Panc1 (cell line): ENCODE measurements around the gene SCRG1. TPM values are rescaled to one million over a fixed set of nuclear protein-coding genes. Genes with fewer than 3 reads are reported as not detected.

Experiments used
- ATAC-seq: fragments of 200-7000 bp; cut with Tn5 transposase; 2 replicates; pipeline ENCODE4 v1.9.1; 2020; ENCODE audit warnings: mild to moderate bottlenecking, moderate library complexity
- BruUV-seq: library from RNA; stranded (reverse); fragments of 400-500 nt; replicated peaks from 2 replicates; lab custom pipeline; 2021; lab: Mats Ljungman, UMichigan
- CTCF ChIA-PET: fragments of 300-600 bp; sonication (Branson Sonifier 250); formaldehyde crosslinking; loops from one replicate; lab custom pipeline; 2022; ENCODE audit warnings: antibody characterized with exemption; lab: Charles Lee
- POLR2A ChIA-PET: fragments of 300-600 bp; sonication (Branson Sonifier 250); formaldehyde crosslinking; loops from one replicate; lab custom pipeline; 2022; ENCODE audit warnings: antibody characterized with exemption; lab: Charles Lee
- DNase-seq: peaks from one replicate; pipeline ENCODE4 v3.0.0-alpha.2; 2010; ENCODE audit warnings: low read depth, low spot score
- H3K27ac ChIP-seq: 2 replicates; pipeline ENCODE4 v1.5.1; 2011; ENCODE audit warnings: mild to moderate bottlenecking, low read length, inconsistent platforms
- H3K27me3 ChIP-seq: fragments of 200-500 bp; sonication (Bioruptor generic); 2 replicates; pipeline ENCODE4 v1.6.0; 2014; ENCODE audit warnings: low read length, inconsistent platforms; ENCODE audit not compliant: control insufficient read depth, insufficient read depth
- H3K36me3 ChIP-seq: fragments of 200-500 bp; sonication (Bioruptor generic); 2 replicates; pipeline ENCODE4 v1.5.1; 2014; ENCODE audit warnings: inconsistent platforms, mild to moderate bottlenecking, low read length, moderate library complexity; ENCODE audit not compliant: control insufficient read depth, insufficient read depth
- H3K4me1 ChIP-seq: 2 replicates; pipeline ENCODE4 v1.5.1; 2011; ENCODE audit warnings: inconsistent platforms, mild to moderate bottlenecking, low read length, moderate library complexity; ENCODE audit not compliant: control insufficient read depth, insufficient read depth
- H3K4me3 ChIP-seq, 2 experiments: 2 replicates each; pipeline ENCODE4 v1.5.1; 2011 to 2012; ENCODE audit warnings: low read depth in 2 of 2, low read length in 2 of 2, mild to moderate bottlenecking in 2 of 2, inconsistent platforms in 1 of 2, moderate library complexity in 1 of 2
- H3K9me3 ChIP-seq: fragments of 200-500 bp; sonication (Bioruptor generic); 2 replicates; pipeline ENCODE4 v1.5.1; 2014; ENCODE audit warnings: low read depth, mild to moderate bottlenecking, inconsistent platforms, low read length, moderate library complexity; ENCODE audit not compliant: control insufficient read depth, insufficient read depth
- CTCF ChIP-seq: fragments of 450-650 bp; IDR thresholded peaks from 2 replicates; pipeline ENCODE4 v1.5.1; 2017; ENCODE audit warnings: mild to moderate bottlenecking
- POLR2AphosphoS5 ChIP-seq: IDR thresholded peaks from 2 replicates; pipeline ENCODE4 v1.6.1; 2012; ENCODE audit warnings: mild to moderate bottlenecking, low read depth, low read length, moderate library complexity
- REST ChIP-seq, 2 experiments: IDR thresholded peaks; 2 replicates each; pipeline ENCODE4 v1.6.1; 2011 to 2012; ENCODE audit warnings: low read depth in 2 of 2, control low read depth in 1 of 2, low read length in 1 of 2, mild to moderate bottlenecking in 1 of 2, moderate library complexity in 1 of 2; ENCODE audit not compliant: insufficient read depth in 1 of 2
- SIN3A ChIP-seq: IDR thresholded peaks from 2 replicates; pipeline ENCODE4 v1.6.1; 2012; ENCODE audit warnings: low read depth, mild to moderate bottlenecking, low read length, moderate library complexity, borderline replicate concordance; ENCODE audit not compliant: insufficient read depth
- TCF7L2 ChIP-seq: IDR thresholded peaks from 2 replicates; pipeline ENCODE4 v1.6.1; 2011; ENCODE audit warnings: mild to moderate bottlenecking, low read depth, low read length, inconsistent platforms
- in situ Hi-C: cut with HindIII; loops from 2 replicates; pipeline ENCODE4 v1.10.0; 2016; ENCODE audit warnings: low sequenced_read_pairs, low pct_unique_long_range_greater_than_20kb
- intact Hi-C: fragments of 100-400 bp; cut with micrococcal nuclease; formaldehyde crosslinking; loops from one replicate; pipeline ENCODE4 v1.10.0; 2022; ENCODE audit not compliant: unreplicated experiment
- total RNA-seq: library from RNA; stranded (reverse); gene quantifications from one replicate; pipeline ENCODE4 v1.2.1, GENCODE V29; 2021; ENCODE audit not compliant: unreplicated experiment

SCRG1 gene
- total RNA-seq, 1 experiment from 2014 or later: not detected

- Histone ChIP-seq H3K27ac (no peak overlapping the region), H3K4me3 (no peak overlapping the region), H3K36me3 (no peaks in the 10 kb centered on the region), H3K27me3 (no peaks in the 10 kb centered on the region), H3K9me3 (no peaks in the 10 kb centered on the region), H3K4me1 (no peaks in the 10 kb centered on the region)
- ChIA-PET CTCF (no interaction called here), POLR2A (interaction anchor here (0.6 kb wide), 1 partner anchor 275 kb away, joined by 5 read pairs; no protein-coding TSS in a partner anchor)
- BruUV-seq: no TSS peak
- in situ Hi-C loops (no loop called here), intact Hi-C loops (no loop called here)
- DNase-seq (no peak), ATAC-seq (no peak)
- TF ChIP-seq SIN3A (no peak), TCF7L2 (no peak), CTCF (no peak), REST (IDR thresholded peaks at IDR 0.05; ENCODE audit: insufficient read depth in 1 of 2, low read depth in 2 of 2, low read length in 1 of 2) (no peak), POLR2AphosphoS5 (no peak)
These were observed 43.5 kb upstream of the SCRG1 start for GRCh38 chr4:173442223-173442932.

GRCh38 chr4:173440888-173441287 lies 42.0 kb upstream of the SCRG1 start:
- intact Hi-C loops: no loop called here
- POLR2A ChIA-PET: no interaction called here
- CTCF ChIA-PET: no interaction called here
- Histone ChIP-seq H3K4me3 (no peak overlapping the region), H3K9me3 (no peaks in the 10 kb centered on the region), H3K4me1 (no peaks in the 10 kb centered on the region), H3K36me3 (no peaks in the 10 kb centered on the region), H3K27me3 (no peaks in the 10 kb centered on the region), H3K27ac (no peak overlapping the region)
- in situ Hi-C loops: no loop called here
- BruUV-seq: no TSS peak
- DNase-seq (no peak), ATAC-seq (no peak)
- no peak for TF ChIP-seq REST (IDR thresholded peaks at IDR 0.05; ENCODE audit: insufficient read depth in 1 of 2, low read depth in 2 of 2, low read length in 1 of 2)
- TF ChIP-seq CTCF: no peak
- no peak for TF ChIP-seq POLR2AphosphoS5
- no peak for TF ChIP-seq TCF7L2
- no peak for TF ChIP-seq SIN3A
